ENCODE measurements around the gene THAP3. TPM values are rescaled to one million over a fixed set of nuclear protein-coding genes. Genes with fewer than 3 reads are reported as not detected.
A peak's percentile ranks its signal among the peaks of the same experiment; 100 is the strongest.

THAP3 gene
- total RNA-seq, 2 experiments from 2014 or later, result 15.2 to 18.7 TPM

GRCh38 chr1:6625584-6626149, 999 bp downstream of the THAP3 start:
- H3K27ac Mint-ChIP-seq, result peak overlapping the region; percentile 84
- no peaks in the 10 kb centered on the region for H3K27me3 Mint-ChIP-seq
- ChIA-PET POLR2A (interaction anchor here (0.6 to 3.7 kb wide), 6 partner anchors 10 to 135 kb away, joined by 3 to 28 read pairs (median 4); partner anchors contain the start of genes KLHL21, PLEKHG5 and ZBTB48), CTCF (interaction anchor here (1.5 to 3.2 kb wide), 2 partner anchors 23 to 71 kb away, joined by 6 to 15 read pairs; partner anchors contain the start of genes KLHL21, NOL9 and TAS1R1)
- peak overlapping the region; percentile 94 for H3K4me3 Mint-ChIP-seq
- Histone ChIP-seq H3K9me3 (ENCODE audit: control insufficient read depth in 1 of 2, insufficient read depth in 1 of 2, low read length in 2 of 2) (no peaks in the 10 kb centered on the region), H3K36me3 (ENCODE audit: insufficient read depth, low read length) (peaks cover 39% of the 10 kb centered on the region), H3K27ac (ENCODE audit: low read depth in 1 of 2, low read length in 2 of 2) (peak overlapping the region in 1 of 2 donors; percentile 35), H3K4me1 (ENCODE audit: insufficient read depth, low read length) (peaks cover 31% of the 10 kb centered on the region), H3K27me3 (ENCODE audit: control insufficient read depth in 1 of 2, insufficient read depth in 2 of 2, low read length in 2 of 2) (no peaks in the 10 kb centered on the region), H3K4me3 (ENCODE audit: low read length) (peak overlapping the region; percentile 72)
- H3K4me1 Mint-ChIP-seq (ENCODE audit: low read depth), result peaks cover 29% of the 10 kb centered on the region
- DNase-seq (no peak), ATAC-seq (ENCODE audit: poor library complexity) (no peak)
- intact Hi-C loops (cut with DNase I, micrococcal nuclease), result loop anchor here (1.0 to 5.0 kb wide), 9 partner anchors 12 to 157 kb away; partner anchors contain the start of genes NOL9 (in 2 of the 2), ZBTB48 (in 2 of the 2), DNAJC11 (in 1 of the 2) and KLHL21 (in 1 of the 2)
- H3K9me3 Mint-ChIP-seq, result no peaks in the 10 kb centered on the region
- H3K36me3 Mint-ChIP-seq (ENCODE audit: low read depth), result peaks cover 47% of the 10 kb centered on the region
- no peak for TF ChIP-seq CTCF (IDR thresholded peaks at IDR 0.05)

GRCh38 chr1:6627031-6627430, 2.4 kb downstream of the THAP3 start:
- no peaks in the 10 kb centered on the region for H3K27me3 Mint-ChIP-seq
- peaks cover 29% of the 10 kb centered on the region for H3K36me3 ChIP-seq (ENCODE audit: insufficient read depth, low read length)
- no peaks in the 10 kb centered on the region for H3K9me3 Mint-ChIP-seq
- H3K9me3 ChIP-seq (ENCODE audit: control insufficient read depth in 1 of 2, insufficient read depth in 1 of 2, low read length in 2 of 2), result no peaks in the 10 kb centered on the region
- ChIA-PET CTCF (interaction anchor here (0.8 kb wide), 1 partner anchor 73 kb away, joined by 3 read pairs; the partner anchor contains the start of gene NOL9), POLR2A (no interaction called here)
- DNase-seq, result no peak
- peak overlapping the region; percentile 94 for H3K4me3 Mint-ChIP-seq
- no peak overlapping the region for H3K4me3 ChIP-seq (ENCODE audit: low read length)
- ATAC-seq (ENCODE audit: poor library complexity), result no peak
- H3K4me1 ChIP-seq (ENCODE audit: insufficient read depth, low read length), result peaks cover 31% of the 10 kb centered on the region
- peaks cover 29% of the 10 kb centered on the region for H3K4me1 Mint-ChIP-seq (ENCODE audit: low read depth)
- H3K27ac ChIP-seq (ENCODE audit: low read depth in 1 of 2, low read length in 2 of 2), result no peak overlapping the region
- no peak overlapping the region for H3K27ac Mint-ChIP-seq
- intact Hi-C loops (cut with DNase I, micrococcal nuclease), result loop anchor here in 1 of 2 experiments (5.0 kb wide), 1 partner anchor 75 kb away; the partner anchor contains the start of gene NOL9
- H3K27me3 ChIP-seq (ENCODE audit: control insufficient read depth in 1 of 2, insufficient read depth in 2 of 2, low read length in 2 of 2), result no peaks in the 10 kb centered on the region
- TF ChIP-seq CTCF (IDR thresholded peaks at IDR 0.05), result no peak
- H3K36me3 Mint-ChIP-seq (ENCODE audit: low read depth), result peaks cover 39% of the 10 kb centered on the region

GRCh38 chr1:6627841-6628545, 3.3 kb downstream of the THAP3 start:
- no peak overlapping the region for H3K27ac ChIP-seq (ENCODE audit: low read depth in 1 of 2, low read length in 2 of 2)
- ChIA-PET POLR2A (no interaction called here), CTCF (no interaction called here)
- peak overlapping the region; percentile 36 for H3K4me3 Mint-ChIP-seq
- no peaks in the 10 kb centered on the region for H3K9me3 ChIP-seq (ENCODE audit: control insufficient read depth in 1 of 2, insufficient read depth in 1 of 2, low read length in 2 of 2)
- H3K27ac Mint-ChIP-seq, result no peak overlapping the region
- TF ChIP-seq CTCF (IDR thresholded peaks at IDR 0.05), result no peak
- H3K4me1 Mint-ChIP-seq (ENCODE audit: low read depth), result peaks cover 29% of the 10 kb centered on the region
- ATAC-seq (ENCODE audit: poor library complexity) (no peak), DNase-seq (no peak)
- peaks cover 31% of the 10 kb centered on the region for H3K4me1 ChIP-seq (ENCODE audit: insufficient read depth, low read length)
- H3K27me3 ChIP-seq (ENCODE audit: control insufficient read depth in 1 of 2, insufficient read depth in 2 of 2, low read length in 2 of 2), result no peaks in the 10 kb centered on the region
- H3K9me3 Mint-ChIP-seq, result no peaks in the 10 kb centered on the region
- peaks cover 37% of the 10 kb centered on the region for H3K36me3 Mint-ChIP-seq (ENCODE audit: low read depth)
- H3K27me3 Mint-ChIP-seq, result no peaks in the 10 kb centered on the region
- no peak overlapping the region for H3K4me3 ChIP-seq (ENCODE audit: low read length)
- intact Hi-C loops (cut with DNase I, micrococcal nuclease), result loop anchor here in 1 of 2 experiments (5.0 kb wide), 1 partner anchor 76 kb away; the partner anchor contains the start of gene NOL9
- H3K36me3 ChIP-seq (ENCODE audit: insufficient read depth, low read length), result peaks cover 39% of the 10 kb centered on the region
